Trophoblast cell (in vitro differentiated cells and primary cell): ENCODE data around the gene CD58.

Source experiments
- DNase-seq, 2 donors: peaks; one replicate each; pipeline ENCODE4 v3.0.0-alpha.2; 2016
- H2AFZ ChIP-seq: 2 replicates; pipeline ENCODE4 v1.6.1; 2013; ENCODE audit warnings: low read length, moderate library complexity, mild to moderate bottlenecking; ENCODE audit not compliant: insufficient read depth, poor library complexity
- H2AK5ac ChIP-seq: 2 replicates; pipeline ENCODE4 v1.6.1; 2013; ENCODE audit warnings: mild to moderate bottlenecking, low read length
- H2BK120ac ChIP-seq: 2 replicates; pipeline ENCODE4 v1.6.1; 2013; ENCODE audit warnings: low read length, mild to moderate bottlenecking, moderate library complexity; ENCODE audit not compliant: insufficient read depth, poor library complexity
- H2BK12ac ChIP-seq: 2 replicates; pipeline ENCODE4 v1.6.1; 2013; ENCODE audit warnings: mild to moderate bottlenecking, low read length, moderate library complexity
- H2BK5ac ChIP-seq: 2 replicates; pipeline ENCODE4 v1.6.1; 2013; ENCODE audit warnings: low read length, low read depth, moderate library complexity, mild to moderate bottlenecking; ENCODE audit not compliant: poor library complexity
- H3K14ac ChIP-seq: 2 replicates; pipeline ENCODE4 v1.6.1; 2013; ENCODE audit warnings: mild to moderate bottlenecking, low read length
- H3K18ac ChIP-seq: 2 replicates; pipeline ENCODE4 v1.6.1; 2013; ENCODE audit warnings: mild to moderate bottlenecking, low read length
- H3K23ac ChIP-seq: 2 replicates; pipeline ENCODE4 v1.6.1; 2013; ENCODE audit warnings: low read length
- H3K27ac ChIP-seq: 2 replicates; pipeline ENCODE4 v1.5.1; 2013; ENCODE audit warnings: low read depth, mild to moderate bottlenecking, inconsistent platforms, low read length, moderate library complexity
- H3K27me3 ChIP-seq: 2 replicates; pipeline ENCODE4 v1.6.1; 2013; ENCODE audit warnings: inconsistent platforms, mild to moderate bottlenecking, low read length, moderate library complexity; ENCODE audit not compliant: insufficient read depth
- H3K36me3 ChIP-seq, 2 experiments: 1 replicate in 1 of 2; 2 replicates in 1 of 2; pipeline ENCODE4 v1.6.1; 2013; ENCODE audit warnings: low read length in 2 of 2, mild to moderate bottlenecking in 2 of 2, moderate library complexity in 1 of 2; ENCODE audit not compliant: insufficient read depth in 2 of 2, control insufficient read depth in 1 of 2
- H3K4ac ChIP-seq: 2 replicates; pipeline ENCODE4 v1.6.1; 2013; ENCODE audit warnings: low read depth, mild to moderate bottlenecking, low read length, moderate library complexity
- H3K4me1 ChIP-seq, 2 experiments: 1 replicate in 1 of 2; 2 replicates in 1 of 2; pipeline ENCODE4 v1.6.1; 2013; ENCODE audit warnings: low read length in 2 of 2, mild to moderate bottlenecking in 2 of 2, moderate library complexity in 1 of 2; ENCODE audit not compliant: insufficient read depth in 2 of 2, control insufficient read depth in 1 of 2
- H3K4me2 ChIP-seq: 2 replicates; pipeline ENCODE4 v1.6.1; 2013; ENCODE audit warnings: inconsistent platforms, mild to moderate bottlenecking, low read length, moderate library complexity
- H3K4me3 ChIP-seq: 2 replicates; pipeline ENCODE4 v1.5.1; 2013; ENCODE audit warnings: mild to moderate bottlenecking, low read depth, low read length, inconsistent platforms
- H3K79me1 ChIP-seq: one replicate; pipeline ENCODE4 v1.6.1; 2013; ENCODE audit warnings: low read length
- H3K79me2 ChIP-seq: 2 replicates; pipeline ENCODE4 v1.6.1; 2013; ENCODE audit warnings: low read length, mild to moderate bottlenecking; ENCODE audit not compliant: control insufficient read depth, insufficient read depth, poor library complexity
- H3K9ac ChIP-seq: 2 replicates; pipeline ENCODE4 v1.6.1; 2013; ENCODE audit warnings: mild to moderate bottlenecking, low read length
- H3K9me3 ChIP-seq: 2 replicates; pipeline ENCODE4 v1.6.1; 2013; ENCODE audit warnings: low read depth, mild to moderate bottlenecking, control low read depth, inconsistent platforms, low read length; ENCODE audit not compliant: insufficient read depth
- H4K12ac ChIP-seq: 2 replicates; pipeline ENCODE4 v1.6.1; 2013; ENCODE audit warnings: low read depth, mild to moderate bottlenecking, low read length, moderate library complexity
- H4K8ac ChIP-seq: 2 replicates; pipeline ENCODE4 v1.6.1; 2013; ENCODE audit warnings: low read depth, mild to moderate bottlenecking, low read length, moderate library complexity
- H4K91ac ChIP-seq: one replicate; pipeline ENCODE4 v1.6.1; 2013; ENCODE audit warnings: low read depth, mild to moderate bottlenecking, low read length, moderate library complexity
- WGBS: extraction: QIAGEN DNeasy Blood & Tissue Kit; methylation state at CpG from one replicate; pipeline ENCODE4 v1.1.7; 2013; ENCODE audit warnings: missing lambda C conversion rate; ENCODE audit not compliant: insufficient read length, insufficient coverage; ENCODE audit errors: extremely low coverage; 5-methylcytosine and 5-hydroxymethylcytosine counted together

The CD58 gene

GRCh38 chr1:116537040-116537831 lies 33.6 kb downstream of the CD58 start:
- Histone ChIP-seq H3K4ac (no peak overlapping the region), H2AFZ (no peak overlapping the region), H4K12ac (no peak overlapping the region), H3K79me1 (no peaks in the 10 kb centered on the region), H3K18ac (no peak overlapping the region), H3K9me3 (peaks cover 4% of the 10 kb centered on the region), H4K91ac (no peak overlapping the region), H3K9ac (no peak overlapping the region), H3K27ac (no peak overlapping the region), H2BK12ac (no peak overlapping the region), H3K4me1 (no peaks in the 10 kb centered on the region), H3K4me2 (no peak overlapping the region), H3K4me3 (no peak overlapping the region), H3K27me3 (no peaks in the 10 kb centered on the region), H2BK5ac (no peak overlapping the region), H3K79me2 (no peaks in the 10 kb centered on the region), H4K8ac (no peak overlapping the region), H3K36me3 (peaks cover 6 to 8% of the 10 kb centered on the region in 2 experiments), H2BK120ac (no peak overlapping the region), H3K14ac (no peak overlapping the region), H2AK5ac (no peak overlapping the region), H3K23ac (no peak overlapping the region)
- peak; percentile 71 to 75 for DNase-seq
- no CpG with 5 or more reads among the region's 3 CpGs for WGBS

GRCh38 chr1:116534014-116534739 lies 36.6 kb downstream of the CD58 start:
- Histone ChIP-seq H3K79me1 (no peaks in the 10 kb centered on the region), H3K23ac (no peak overlapping the region), H3K9ac (no peak overlapping the region), H2AFZ (no peak overlapping the region), H3K14ac (no peak overlapping the region), H2BK12ac (no peak overlapping the region), H3K9me3 (peaks cover 4% of the 10 kb centered on the region), H3K4me2 (no peak overlapping the region), H2BK5ac (no peak overlapping the region), H3K27me3 (no peaks in the 10 kb centered on the region), H4K12ac (no peak overlapping the region), H3K18ac (no peak overlapping the region), H3K27ac (no peak overlapping the region), H2BK120ac (no peak overlapping the region), H4K8ac (no peak overlapping the region), H2AK5ac (no peak overlapping the region), H3K4me3 (no peak overlapping the region), H3K4ac (no peak overlapping the region), H4K91ac (no peak overlapping the region), H3K4me1 (no peaks in the 10 kb centered on the region), H3K79me2 (no peaks in the 10 kb centered on the region), H3K36me3 (peaks cover 6 to 8% of the 10 kb centered on the region in 2 experiments)
- no CpG with 5 or more reads among the region's 45 CpGs for WGBS
- no peak for DNase-seq

GRCh38 chr1:116533429-116533820 lies 37.4 kb downstream of the CD58 start:
- Histone ChIP-seq H3K79me1 (no peaks in the 10 kb centered on the region), H3K79me2 (no peaks in the 10 kb centered on the region), H3K23ac (no peak overlapping the region), H3K4me2 (no peak overlapping the region), H3K9me3 (peaks cover 4% of the 10 kb centered on the region), H3K4me3 (no peak overlapping the region), H2AFZ (no peak overlapping the region), H3K18ac (no peak overlapping the region), H3K27ac (no peak overlapping the region), H2AK5ac (no peak overlapping the region), H2BK5ac (no peak overlapping the region), H3K27me3 (no peaks in the 10 kb centered on the region), H3K4me1 (no peaks in the 10 kb centered on the region), H2BK120ac (no peak overlapping the region), H3K36me3 (peaks cover 6 to 8% of the 10 kb centered on the region in 2 experiments), H2BK12ac (no peak overlapping the region), H3K4ac (no peak overlapping the region), H4K8ac (no peak overlapping the region), H4K91ac (no peak overlapping the region), H3K14ac (no peak overlapping the region), H3K9ac (no peak overlapping the region), H4K12ac (no peak overlapping the region)
- no CpG with 5 or more reads among the region's 3 CpGs for WGBS
- no peak for DNase-seq

GRCh38 chr1:116532671-116533428 lies 38.0 kb downstream of the CD58 start:
- H4K8ac ChIP-seq, result no peak overlapping the region

More at GRCh38 chr1:116532671-116533428, 38.0 kb downstream of the CD58 start:
- Histone ChIP-seq H3K4me3 (no peak overlapping the region), H4K12ac (no peak overlapping the region), H3K18ac (no peak overlapping the region), H3K27me3 (no peaks in the 10 kb centered on the region), H3K4ac (no peak overlapping the region), H3K9me3 (peaks cover 4% of the 10 kb centered on the region), H2AK5ac (no peak overlapping the region), H4K91ac (no peak overlapping the region), H3K4me1 (no peaks in the 10 kb centered on the region), H3K79me2 (no peaks in the 10 kb centered on the region), H3K23ac (no peak overlapping the region), H3K79me1 (no peaks in the 10 kb centered on the region), H3K36me3 (peaks cover 6 to 8% of the 10 kb centered on the region in 2 experiments), H3K27ac (no peak overlapping the region), H2AFZ (no peak overlapping the region), H2BK5ac (no peak overlapping the region), H3K4me2 (no peak overlapping the region), H3K14ac (no peak overlapping the region), H2BK120ac (no peak overlapping the region), H2BK12ac (no peak overlapping the region), H3K9ac (no peak overlapping the region)
- WGBS, result 100% methylated on average over 2 of the region's 23 CpGs
- DNase-seq, result no peak
